ENCODE results near the gene HTR2C. TPM values are rescaled to one million over a fixed set of nuclear protein-coding genes. Genes with fewer than 3 reads are reported as not detected.
"Not testable (repeated sequence)": the region's sequence is repeated elsewhere in the genome, so short reads cannot be mapped to it uniquely, and the experiment has no call there.

Gene HTR2C
- total RNA-seq (2014; rRNA removed; shearing (Covaris generic); ENCODE audit: low replicate concordance), result not detected in 2 replicates

DNA sequence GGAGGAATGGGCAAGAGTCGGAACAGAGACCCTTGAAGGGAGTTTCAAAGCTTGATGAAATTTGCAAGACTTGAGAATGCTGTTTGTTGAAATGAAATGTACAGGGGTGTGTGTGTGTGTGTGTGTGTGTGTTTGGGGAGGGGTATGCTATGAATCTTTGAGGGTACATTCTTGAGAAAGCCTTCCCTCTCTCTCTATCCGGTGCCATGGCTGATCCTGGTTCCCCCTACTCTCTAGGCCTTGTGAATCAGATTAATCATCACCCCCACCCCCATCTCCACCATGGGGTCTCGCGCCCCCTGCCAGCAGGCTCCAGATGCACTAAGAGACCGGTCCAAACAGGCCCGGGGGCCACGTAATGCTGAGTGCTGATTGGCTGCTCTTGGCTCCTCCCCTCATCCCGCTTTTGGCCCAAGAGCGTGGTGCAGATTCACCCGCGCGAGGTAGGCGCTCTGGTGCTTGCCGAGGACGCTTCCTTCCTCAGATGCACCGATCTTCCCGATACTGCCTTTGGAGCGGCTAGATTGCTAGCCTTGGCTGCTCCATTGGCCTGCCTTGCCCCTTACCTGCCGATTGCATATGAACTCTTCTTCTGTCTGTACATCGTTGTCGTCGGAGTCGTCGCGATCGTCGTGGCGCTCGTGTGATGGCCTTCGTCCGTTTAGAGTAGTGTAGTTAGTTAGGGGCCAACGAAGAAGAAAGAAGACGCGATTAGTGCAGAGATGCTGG lies at the start of gene HTR2C:
Gene HTR2C, plus strand, starts transcription at position 441 of the 729 bp plus-strand sequence. CDS start 142,851 bp downstream, outside the sequence.
- in situ Hi-C loops (cut with HindIII; ENCODE audit: low pct_unique_long_range_greater_than_20kb, low sequenced_read_pairs), result no loop called here
- no peak for DNase-seq (ENCODE audit: low read depth)

GRCh38 chrX:114580336-114580735 lies 3.5 kb upstream of the HTR2C start:
- no peak for DNase-seq (ENCODE audit: low read depth)
- in situ Hi-C loops (cut with HindIII; ENCODE audit: low pct_unique_long_range_greater_than_20kb, low sequenced_read_pairs), result no loop called here

- in situ Hi-C loops (cut with HindIII; ENCODE audit: low pct_unique_long_range_greater_than_20kb, low sequenced_read_pairs), result no loop called here
- no peak for DNase-seq (ENCODE audit: low read depth)
Measured at GRCh38 chrX:114581528-114582263, 2.2 kb upstream of the HTR2C start.

DNA sequence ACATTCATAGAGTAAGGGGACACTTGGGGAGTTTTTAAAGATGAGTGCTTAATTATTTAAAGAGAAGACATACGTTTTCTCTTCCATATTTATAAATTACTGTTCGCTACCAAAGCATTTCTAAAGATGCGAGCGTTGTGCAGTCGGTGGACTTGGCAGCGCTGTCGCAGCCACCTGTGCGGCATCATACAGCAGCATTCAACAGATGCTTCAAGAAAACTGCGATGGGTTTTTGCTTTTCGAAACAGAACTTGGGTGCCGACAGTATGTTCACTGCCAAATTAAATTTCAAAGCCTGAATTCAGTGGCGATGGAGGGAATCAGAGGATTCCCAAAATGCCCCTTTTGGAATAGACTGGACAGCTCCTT lies 1.6 kb upstream of the HTR2C start:
- in situ Hi-C loops (cut with HindIII; ENCODE audit: low pct_unique_long_range_greater_than_20kb, low sequenced_read_pairs), result no loop called here
- no peak for DNase-seq (ENCODE audit: low read depth)

- in situ Hi-C loops (cut with HindIII; ENCODE audit: low pct_unique_long_range_greater_than_20kb, low sequenced_read_pairs), result no loop called here
- DNase-seq (ENCODE audit: low read depth), result no peak
Measured at GRCh38 chrX:114582698-114583395, 1.0 kb upstream of the HTR2C start.

DNA sequence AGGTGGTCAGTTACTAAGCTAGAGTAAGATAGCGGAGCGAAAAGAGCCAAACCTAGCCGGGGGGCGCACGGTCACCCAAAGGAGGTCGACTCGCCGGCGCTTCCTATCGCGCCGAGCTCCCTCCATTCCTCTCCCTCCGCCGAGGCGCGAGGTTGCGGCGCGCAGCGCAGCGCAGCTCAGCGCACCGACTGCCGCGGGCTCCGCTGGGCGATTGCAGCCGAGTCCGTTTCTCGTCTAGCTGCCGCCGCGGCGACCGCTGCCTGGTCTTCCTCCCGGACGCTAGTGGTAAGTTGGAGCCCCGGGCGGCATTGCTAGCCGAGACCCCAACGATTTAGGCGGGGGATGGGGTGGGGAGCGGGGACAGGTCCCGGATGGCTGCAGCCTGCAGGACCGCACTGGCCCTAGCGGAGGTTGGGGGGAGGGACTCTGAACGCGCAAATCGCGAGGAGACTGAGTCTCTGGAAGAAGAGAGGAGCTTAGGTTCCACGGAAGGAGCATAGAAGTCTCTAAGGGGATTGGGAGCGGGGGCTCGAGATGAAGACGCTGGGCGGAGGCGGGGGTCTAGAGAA lies 573 bp downstream of the HTR2C start:
- in situ Hi-C loops (cut with HindIII; ENCODE audit: low pct_unique_long_range_greater_than_20kb, low sequenced_read_pairs), result no loop called here
- DNase-seq (ENCODE audit: low read depth), result no peak

DNA sequence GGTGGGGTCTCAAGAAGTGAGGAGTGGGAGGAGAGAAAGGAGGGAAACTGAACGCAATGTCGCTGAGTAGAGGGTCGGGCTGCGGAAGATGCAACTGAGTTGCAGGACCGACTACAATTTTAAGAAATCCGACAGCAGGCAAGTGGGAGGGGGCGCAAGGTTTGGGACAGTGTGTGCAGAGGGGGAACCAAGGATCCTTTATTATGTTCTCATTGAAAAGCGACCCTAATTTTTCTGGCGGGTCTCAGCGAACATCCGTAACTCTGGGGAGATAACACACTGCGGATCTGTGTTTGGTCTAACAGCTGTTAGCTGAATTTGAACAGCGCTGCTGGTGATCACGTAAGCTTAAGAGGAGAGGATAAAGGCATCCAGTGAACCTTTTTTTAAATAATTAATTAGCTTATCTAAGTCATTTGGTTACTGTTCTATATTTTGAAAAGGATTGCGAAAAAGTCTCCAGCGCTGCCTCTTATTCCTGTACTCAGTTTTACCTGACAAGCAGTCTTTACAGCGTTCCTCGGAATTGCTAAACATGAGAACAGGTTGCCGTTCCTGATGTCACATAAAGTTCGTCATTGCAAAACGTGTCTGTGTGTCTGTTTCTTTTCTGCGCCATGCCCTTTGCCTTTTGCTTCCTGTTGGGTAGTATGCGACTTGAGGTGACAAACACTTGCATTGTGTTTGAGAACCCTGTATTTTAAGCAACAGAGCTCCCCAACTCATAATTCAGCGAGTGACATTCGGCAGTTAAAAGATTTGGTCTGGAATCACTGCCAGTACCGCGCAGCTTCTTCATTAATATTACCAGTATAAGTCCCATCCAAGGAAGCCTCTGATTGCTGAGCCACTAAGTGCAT lies 1.3 kb downstream of the HTR2C start:
- in situ Hi-C loops (cut with HindIII; ENCODE audit: low pct_unique_long_range_greater_than_20kb, low sequenced_read_pairs), result no loop called here
- no peak for DNase-seq (ENCODE audit: low read depth)

GRCh38 chrX:114591121-114591520 lies 7.2 kb downstream of the HTR2C start:
- in situ Hi-C loops (cut with HindIII; ENCODE audit: low pct_unique_long_range_greater_than_20kb, low sequenced_read_pairs), result no loop called here
- no peak for DNase-seq (ENCODE audit: low read depth)

DNA sequence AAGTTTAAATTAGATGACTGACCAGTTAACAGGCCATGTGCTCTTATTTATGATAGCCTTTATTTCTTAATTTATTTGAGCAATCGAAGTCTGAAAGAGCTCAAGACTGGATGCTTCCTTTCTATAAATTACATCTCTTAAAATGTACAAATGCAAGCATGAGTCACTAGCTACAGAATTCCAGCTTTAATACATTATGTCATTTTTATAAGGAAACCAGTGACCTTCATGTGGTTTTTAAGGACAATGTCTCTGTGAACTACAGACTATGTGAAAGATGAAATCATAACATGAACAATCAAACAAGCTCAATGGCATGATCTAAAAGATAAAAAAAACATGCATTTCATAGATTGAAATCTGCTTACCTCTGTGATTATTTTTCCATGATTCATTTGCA lies 15.4 kb downstream of the HTR2C start:
- no peak for DNase-seq (ENCODE audit: low read depth)
- in situ Hi-C loops (cut with HindIII; ENCODE audit: low pct_unique_long_range_greater_than_20kb, low sequenced_read_pairs), result no loop called here

- in situ Hi-C loops (cut with HindIII; ENCODE audit: low pct_unique_long_range_greater_than_20kb, low sequenced_read_pairs), result no loop called here
- DNase-seq (ENCODE audit: low read depth), result no peak
Measured at GRCh38 chrX:114599911-114600310, 16.0 kb downstream of the HTR2C start.

DNA sequence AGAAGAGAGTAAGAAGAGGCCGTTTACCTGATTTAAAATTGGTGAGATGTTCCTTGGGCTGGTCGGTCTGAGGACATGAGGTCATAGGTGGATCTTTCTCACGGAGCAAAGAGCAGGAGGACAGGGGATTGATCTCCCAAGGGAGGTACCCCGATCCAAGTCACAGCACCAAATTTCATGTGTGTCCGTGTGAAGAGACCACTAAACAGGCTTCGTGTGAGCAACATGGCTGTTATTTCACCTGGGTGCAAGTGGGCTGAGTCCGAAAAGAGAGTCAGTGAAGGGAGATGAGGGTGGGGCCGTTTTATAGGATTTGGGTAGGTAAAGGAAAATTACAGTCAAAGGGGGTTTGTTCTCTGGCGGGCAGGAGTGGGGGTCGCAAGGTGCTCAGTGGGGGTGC lies 22.7 kb downstream of the HTR2C start:
- DNase-seq (ENCODE audit: low read depth); in situ Hi-C loops (cut with HindIII; ENCODE audit: low pct_unique_long_range_greater_than_20kb, low sequenced_read_pairs): not testable (repeated sequence)

DNA sequence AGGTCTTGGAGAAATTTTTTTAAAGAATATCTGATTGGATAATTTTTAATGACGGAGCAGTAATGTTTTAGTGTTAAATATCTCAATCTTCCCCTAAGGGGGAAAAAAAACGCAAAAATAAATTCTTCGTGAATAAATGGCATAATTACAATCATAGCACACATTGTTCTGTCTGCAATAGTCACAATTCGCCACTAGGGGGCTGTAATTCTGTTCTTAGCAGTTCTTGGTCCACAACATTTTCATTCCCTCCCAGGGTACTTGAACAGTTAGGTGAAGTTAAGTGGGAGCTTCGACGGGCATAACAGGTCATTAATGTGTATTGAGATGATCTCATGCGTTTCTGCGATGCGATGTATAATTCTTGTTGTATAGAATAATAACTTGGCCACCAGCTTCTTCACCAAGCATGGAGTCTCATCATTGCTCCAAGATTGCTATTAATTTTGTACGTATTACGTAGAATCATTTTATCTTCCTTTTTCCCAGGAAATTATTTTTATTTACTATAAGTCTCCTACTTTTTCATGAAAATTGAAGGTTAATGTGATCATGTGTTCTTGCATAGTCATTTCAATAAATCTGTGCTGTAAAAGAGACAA lies 27.2 kb downstream of the HTR2C start:
- DNase-seq (ENCODE audit: low read depth), result peak; percentile 18
- in situ Hi-C loops (cut with HindIII; ENCODE audit: low pct_unique_long_range_greater_than_20kb, low sequenced_read_pairs), result no loop called here

GRCh38 chrX:114615765-114616164 lies 31.9 kb downstream of the HTR2C start:
- in situ Hi-C loops (cut with HindIII; ENCODE audit: low pct_unique_long_range_greater_than_20kb, low sequenced_read_pairs), result no loop called here

DNA sequence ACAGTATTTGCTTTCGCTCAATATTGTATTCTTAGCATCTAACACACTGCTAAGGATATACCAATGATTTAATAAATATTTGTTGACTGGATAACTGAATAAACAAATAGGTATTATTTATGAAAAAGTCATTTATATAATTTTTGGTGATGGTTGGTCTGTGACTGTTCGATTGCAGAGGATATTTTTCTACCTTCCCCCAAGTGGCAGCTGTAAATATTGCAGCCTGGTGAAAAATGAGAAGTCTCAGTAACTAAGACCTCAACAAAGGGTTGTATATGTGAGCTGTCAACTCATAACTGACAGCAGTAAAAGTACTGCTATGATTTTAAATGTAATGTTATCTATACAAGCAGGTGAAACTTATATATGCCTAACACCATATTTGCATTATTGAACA lies 36.0 kb downstream of the HTR2C start:
- in situ Hi-C loops (cut with HindIII; ENCODE audit: low pct_unique_long_range_greater_than_20kb, low sequenced_read_pairs), result no loop called here
- no peak for DNase-seq (ENCODE audit: low read depth)

More at GRCh38 chrX:114615765-114616164, 31.9 kb downstream of the HTR2C start:
- DNase-seq (ENCODE audit: low read depth), result no peak

- in situ Hi-C loops (cut with HindIII; ENCODE audit: low pct_unique_long_range_greater_than_20kb, low sequenced_read_pairs), result no loop called here
- DNase-seq (ENCODE audit: low read depth), result no peak
Measured at GRCh38 chrX:114626323-114626722, 42.4 kb downstream of the HTR2C start.

DNA sequence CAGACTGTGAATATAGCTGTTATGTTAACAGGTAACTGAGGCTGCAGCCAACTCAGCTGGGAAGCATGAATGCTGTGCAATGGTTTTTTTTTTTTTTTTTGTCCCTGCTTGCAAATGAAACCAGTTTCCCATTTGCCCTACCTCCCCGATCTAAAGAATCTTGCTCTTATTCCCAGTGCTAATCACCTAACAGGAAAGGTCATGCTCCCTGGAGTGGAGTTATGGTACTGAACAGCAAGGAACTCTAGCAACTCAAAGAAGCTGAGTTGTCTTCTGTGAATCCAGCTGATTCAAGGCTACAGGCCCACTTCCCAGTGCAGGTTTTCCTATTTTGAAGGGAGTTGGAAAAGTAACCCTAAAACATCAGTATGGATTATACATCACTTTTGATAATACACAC lies 52.1 kb downstream of the HTR2C start:
- in situ Hi-C loops (cut with HindIII; ENCODE audit: low pct_unique_long_range_greater_than_20kb, low sequenced_read_pairs), result no loop called here

DNA sequence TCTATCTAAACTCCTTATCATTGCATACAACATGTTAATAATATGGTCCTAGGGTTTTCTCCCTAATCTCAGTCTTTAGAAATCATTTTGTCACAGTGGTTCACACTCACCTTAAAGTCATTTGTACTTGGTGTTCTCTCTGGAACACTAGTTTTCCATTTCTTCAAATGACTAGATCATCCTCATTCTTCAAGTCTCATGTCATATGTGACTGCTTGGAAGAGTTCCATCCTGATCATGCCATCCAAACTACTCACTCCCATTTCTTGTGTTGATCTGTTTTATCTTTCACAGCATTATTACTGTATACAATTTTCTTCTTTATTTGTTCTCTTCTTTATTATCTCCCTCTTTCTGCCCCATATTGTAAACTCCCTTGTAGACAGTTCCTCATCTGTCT lies 66.5 kb downstream of the HTR2C start:
- in situ Hi-C loops (cut with HindIII; ENCODE audit: low pct_unique_long_range_greater_than_20kb, low sequenced_read_pairs), result no loop called here
- no peak for DNase-seq (ENCODE audit: low read depth)

More for the DNA sequence above, 52.1 kb downstream of the HTR2C start:
- no peak for DNase-seq (ENCODE audit: low read depth)

- in situ Hi-C loops (cut with HindIII; ENCODE audit: low pct_unique_long_range_greater_than_20kb, low sequenced_read_pairs), result no loop called here
- no peak for DNase-seq (ENCODE audit: low read depth)
Measured at GRCh38 chrX:114675365-114675764, 91.5 kb downstream of the HTR2C start.

All from Caki2 (cell line).